Esophagus squamous epithelium (tissue), 4 donors: ENCODE results near the gene BRAF.

Experiments
- CTCF ChIP-seq, 6 experiments: fragments of 450-650 bp in 4 of 6; fragments of 200-600 bp in 2 of 6; sonication (generic) in 2 of 6; IDR thresholded peaks; one replicate each; pipeline ENCODE4 v1.5.1; 2016 to 2019; ENCODE audit warnings: antibody characterized with exemption in 6 of 6, mild to moderate bottlenecking in 4 of 6, moderate library complexity in 4 of 6
- POLR2A ChIP-seq, 4 donors: fragments of 450-650 bp; IDR thresholded peaks; one replicate each; pipeline ENCODE4 v1.6.1; 2017; ENCODE audit warnings: antibody characterized with exemption in 4 of 4, mild to moderate bottlenecking in 4 of 4, moderate library complexity in 3 of 4

DNA sequence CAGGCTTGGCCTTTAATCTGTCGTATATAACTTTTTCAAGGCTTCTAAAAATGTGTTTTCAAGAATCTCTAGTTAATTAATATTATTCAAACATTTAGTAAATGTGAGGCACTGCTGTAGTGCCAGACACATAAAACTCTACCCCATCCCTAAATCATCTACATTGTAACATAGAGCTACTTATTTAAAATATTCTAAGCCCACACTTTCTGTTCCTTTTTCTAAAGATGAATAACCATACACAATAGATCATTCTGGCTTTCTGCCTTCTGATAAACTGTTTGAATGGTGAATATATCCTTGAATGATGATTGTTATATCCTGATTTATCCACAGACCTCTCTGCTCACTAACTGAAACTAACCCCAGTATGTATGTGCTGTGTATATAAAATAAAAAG is 41.4 kb downstream of the BRAF start:
- no peak for TF ChIP-seq POLR2A (IDR thresholded peaks at IDR 0.05)
- TF ChIP-seq CTCF (IDR thresholded peaks at IDR 0.05), result no peak
